NCI-H1092 (cell line): ENCODE measurements around the gene SZT2.
"Not testable (repeated sequence)": the region's sequence is repeated elsewhere in the genome, so short reads cannot be mapped to it uniquely, and the experiment has no call there.

ENCODE experiments used
- DNase-seq: peaks from one replicate; lab custom pipeline; 2025; lab: John Stamatoyannopoulos, UW

Gene SZT2

DNA sequence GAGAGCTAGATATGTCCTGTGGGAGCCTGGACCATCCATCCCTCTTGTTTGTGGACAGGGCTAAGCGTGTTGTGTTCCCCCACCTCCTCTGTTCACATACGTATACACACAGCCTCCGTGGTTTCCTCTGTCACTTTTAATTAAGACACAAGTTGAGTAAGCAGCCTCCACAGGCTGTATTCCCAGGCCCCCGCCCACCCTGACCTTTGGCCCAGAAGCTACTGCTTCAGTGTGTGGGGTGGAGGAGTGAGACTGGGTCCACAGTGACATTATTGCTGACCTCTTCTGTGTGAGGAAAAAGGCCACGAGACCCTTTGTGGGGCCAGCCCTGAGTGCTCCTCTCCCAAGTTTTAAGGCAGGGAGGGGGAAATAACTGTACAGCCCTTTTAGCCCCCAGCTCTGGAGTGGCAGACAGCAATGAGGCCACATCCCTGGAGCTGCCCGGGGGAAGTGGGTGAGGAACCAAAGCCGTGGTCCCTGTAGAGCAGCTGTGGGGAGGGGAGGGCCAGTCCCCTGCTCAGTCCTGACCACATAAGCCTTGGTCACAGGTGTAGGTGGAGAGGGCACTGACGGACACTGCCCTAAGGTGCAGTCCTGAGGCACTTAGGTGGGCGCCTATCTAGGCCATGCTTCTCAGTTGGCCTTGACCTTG is 26.3 kb upstream of the SZT2 start:
- DNase-seq: no peak

- DNase-seq: no peak
Observed at GRCh38 chr1:43363935-43364525, 25.7 kb upstream of the SZT2 start.

GRCh38 chr1:43365678-43366077 is 24.0 kb upstream of the SZT2 start:
- no peak for DNase-seq

DNA sequence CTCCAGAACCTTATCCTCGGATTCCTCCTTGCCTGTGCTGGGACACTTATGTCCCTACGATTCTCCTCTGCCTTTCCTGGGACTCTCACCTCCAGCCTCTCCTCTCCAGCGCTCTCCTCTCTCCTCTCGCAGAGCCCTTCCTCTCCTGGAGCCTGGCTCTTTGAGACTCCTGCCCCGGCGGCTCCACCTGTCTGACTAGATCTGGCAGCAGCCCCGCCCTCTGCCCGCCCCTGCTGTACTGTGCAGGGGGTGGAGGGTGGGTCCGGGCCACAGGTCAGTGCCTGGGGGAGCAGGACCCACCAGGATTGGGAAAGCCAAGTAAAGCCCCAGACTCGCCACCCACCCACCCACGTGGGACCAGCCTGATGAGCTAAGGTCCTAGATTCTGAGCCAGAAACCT is 23.5 kb upstream of the SZT2 start:
- DNase-seq: no peak

DNA sequence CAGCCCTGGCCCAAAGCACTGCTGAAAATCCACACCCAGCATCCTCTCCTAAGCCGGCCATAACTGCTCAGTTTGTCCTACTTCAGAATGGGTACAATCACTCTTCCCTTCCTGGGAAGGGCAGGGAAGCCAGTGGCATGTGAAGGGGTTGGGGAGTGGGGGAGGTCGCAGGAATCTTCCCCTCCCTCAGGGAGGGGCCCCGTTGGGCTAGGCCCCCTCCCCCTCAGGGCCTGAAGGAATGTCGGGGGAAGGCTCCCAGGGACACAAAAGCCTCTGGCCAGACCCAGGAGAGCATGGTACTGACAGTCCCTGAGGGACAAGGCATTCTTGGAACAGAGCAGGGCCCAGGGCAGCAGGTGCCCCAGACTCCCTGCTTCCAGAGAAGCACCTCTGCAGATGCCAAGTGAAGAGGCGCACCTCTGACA is 23.1 kb upstream of the SZT2 start:
- no peak for DNase-seq

- no peak for DNase-seq
Observed at GRCh38 chr1:43367026-43367903, 22.4 kb upstream of the SZT2 start.

DNA sequence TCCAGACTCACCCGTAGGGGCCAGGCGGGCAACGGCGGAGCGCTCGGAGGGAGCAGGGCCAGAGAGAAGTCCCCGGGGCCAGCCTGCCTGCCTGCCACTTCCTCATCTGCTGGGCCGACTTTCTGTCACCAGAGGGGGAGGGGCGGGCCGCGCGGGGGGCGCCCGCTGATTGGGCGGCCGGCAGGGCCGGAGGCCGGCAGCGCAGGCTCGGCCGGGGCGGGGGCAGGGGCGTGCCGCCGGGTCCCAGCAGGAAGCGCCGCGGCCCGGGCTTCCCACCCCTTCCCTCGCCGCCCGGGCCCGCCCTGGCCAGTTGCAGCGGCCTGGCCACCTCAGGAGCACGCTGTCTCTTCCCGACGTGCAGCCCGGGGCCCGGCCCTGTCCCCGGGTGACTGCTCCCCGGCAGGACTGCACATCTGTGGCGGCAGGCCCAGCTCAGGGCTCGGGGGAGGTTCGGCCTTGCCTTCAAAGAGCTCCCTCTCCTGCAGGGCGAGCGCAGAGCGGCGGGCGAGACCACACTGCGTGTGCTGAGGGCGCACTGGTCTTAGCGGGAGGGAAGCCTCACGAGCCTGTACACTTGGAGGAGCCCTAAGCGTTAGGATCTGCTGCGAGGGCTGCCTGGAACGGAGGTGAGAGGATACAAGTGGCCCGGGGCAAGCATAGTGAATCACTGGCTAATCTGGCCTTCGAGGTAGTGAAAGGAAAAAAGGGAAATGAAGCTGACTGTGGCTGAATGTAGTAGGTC is 21.6 kb upstream of the SZT2 start, which contains the start of gene ELOVL1:
TSS of gene ELOVL1 (minus strand) at position 108 of the 742 bp plus-strand sequence. CDS start 2,402 bp downstream, outside the sequence.
- peak; percentile 83 for DNase-seq

DNA sequence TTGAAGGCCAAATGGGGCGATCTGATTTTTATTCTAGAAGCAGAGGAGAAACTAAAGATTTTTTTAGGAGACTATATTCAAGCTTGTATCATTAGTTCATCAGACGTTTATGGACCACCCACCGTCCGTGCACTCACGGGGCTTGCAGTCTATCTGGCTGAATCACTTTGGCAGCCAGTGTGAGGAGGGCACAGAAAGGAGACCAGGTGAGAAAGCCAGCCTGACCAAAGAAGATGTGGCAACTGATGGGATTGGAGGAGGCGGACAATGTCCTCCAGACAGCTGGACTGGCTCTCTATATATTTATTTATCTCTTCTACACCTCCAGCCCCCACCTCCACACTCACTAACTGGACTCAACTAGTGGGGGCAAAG is 21.1 kb upstream of the SZT2 start:
- DNase-seq: no peak

GRCh38 chr1:43369779-43370178 is 19.9 kb upstream of the SZT2 start:
- DNase-seq: not testable (repeated sequence)

DNA sequence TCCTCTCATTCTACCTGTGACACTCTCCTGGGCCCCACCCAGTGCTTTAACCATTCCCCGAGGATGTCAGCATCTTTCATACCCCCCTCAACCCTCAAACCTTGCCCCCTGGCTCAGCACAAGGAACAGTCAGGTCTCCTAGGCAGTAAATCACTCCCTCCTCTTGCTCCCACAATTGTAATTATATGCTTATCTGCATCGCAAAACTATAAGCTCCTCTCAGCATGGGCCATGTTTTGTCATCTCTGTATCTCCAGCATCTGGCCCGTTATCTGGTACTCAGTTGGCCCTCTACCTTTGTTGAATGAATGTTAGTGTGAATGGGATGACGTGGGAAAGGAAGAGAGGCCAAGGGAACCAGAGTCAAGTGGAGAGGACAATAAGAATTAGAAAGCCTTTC is 19.1 kb upstream of the SZT2 start:
- DNase-seq: no peak

GRCh38 chr1:43372172-43372571 is 17.5 kb upstream of the SZT2 start:
- no peak for DNase-seq

GRCh38 chr1:43373066-43373940 is 16.4 kb upstream of the SZT2 start:
- no peak for DNase-seq

DNA sequence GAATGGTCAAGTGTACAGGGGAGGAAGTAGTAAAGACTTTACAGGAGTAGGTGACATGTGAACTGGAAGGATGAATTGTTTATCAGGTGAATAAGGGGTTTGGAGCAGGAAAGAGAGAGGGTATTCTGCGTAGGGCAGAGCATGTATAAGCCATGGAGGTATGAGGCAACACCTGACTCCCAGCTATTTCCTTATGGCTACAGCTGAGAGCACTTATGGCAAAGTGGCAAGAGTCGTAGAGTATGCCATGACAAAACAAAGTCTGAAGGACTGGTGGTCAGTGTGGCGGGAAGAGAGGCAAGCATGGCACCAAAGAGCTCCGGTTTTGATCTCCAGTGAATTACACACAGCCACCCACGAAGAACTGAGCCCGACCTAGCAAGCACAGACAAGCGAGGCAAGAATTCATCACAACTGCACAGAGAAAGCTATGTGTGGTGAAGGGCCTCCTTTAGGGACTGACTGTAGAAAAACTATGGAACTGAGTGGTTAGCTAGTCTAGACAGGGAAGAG is 12.9 kb upstream of the SZT2 start:
- no peak for DNase-seq

- no peak for DNase-seq
Observed at GRCh38 chr1:43377831-43378230, 11.9 kb upstream of the SZT2 start.

DNA sequence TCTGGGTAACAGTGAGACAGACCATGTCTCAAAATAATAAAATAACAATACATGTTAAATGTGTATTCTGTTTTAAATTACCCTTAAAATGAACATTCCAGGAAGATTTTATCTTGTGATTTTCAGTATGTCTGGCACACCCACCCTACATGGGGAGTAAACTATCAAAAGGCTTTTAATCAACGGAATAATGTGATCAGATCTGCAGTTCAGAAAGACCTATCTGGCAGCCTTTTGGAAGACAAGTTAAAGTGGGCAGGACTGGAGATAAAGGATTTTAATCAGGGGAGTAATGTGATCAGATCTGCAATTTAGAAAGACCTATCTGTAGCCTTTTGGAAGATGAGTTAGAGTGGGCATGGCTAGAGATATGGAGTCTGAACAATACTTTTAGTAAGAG is 10.2 kb upstream of the SZT2 start:
- no peak for DNase-seq

DNA sequence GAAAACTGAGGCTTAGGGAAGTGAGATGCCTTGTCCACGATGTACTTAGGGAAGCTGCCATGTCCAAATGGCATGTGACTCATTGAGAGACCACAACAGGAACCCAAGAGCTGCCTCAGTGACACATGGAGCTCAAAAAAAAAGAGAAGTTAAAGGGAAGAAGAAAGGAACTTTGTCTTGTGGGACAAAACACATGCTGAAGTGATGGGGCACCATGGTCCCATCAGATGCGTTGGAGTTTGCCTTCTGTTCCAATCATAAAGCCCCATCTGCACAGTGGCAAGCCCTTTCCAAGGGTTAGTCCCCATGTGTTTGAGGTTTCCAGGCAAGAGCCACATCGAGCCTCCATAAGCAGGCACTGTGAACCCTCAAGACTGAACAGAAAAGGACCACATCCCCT is 8.1 kb upstream of the SZT2 start:
- no peak for DNase-seq

- DNase-seq: peak; percentile 6
Observed at GRCh38 chr1:43382027-43382779, 7.5 kb upstream of the SZT2 start.

DNA sequence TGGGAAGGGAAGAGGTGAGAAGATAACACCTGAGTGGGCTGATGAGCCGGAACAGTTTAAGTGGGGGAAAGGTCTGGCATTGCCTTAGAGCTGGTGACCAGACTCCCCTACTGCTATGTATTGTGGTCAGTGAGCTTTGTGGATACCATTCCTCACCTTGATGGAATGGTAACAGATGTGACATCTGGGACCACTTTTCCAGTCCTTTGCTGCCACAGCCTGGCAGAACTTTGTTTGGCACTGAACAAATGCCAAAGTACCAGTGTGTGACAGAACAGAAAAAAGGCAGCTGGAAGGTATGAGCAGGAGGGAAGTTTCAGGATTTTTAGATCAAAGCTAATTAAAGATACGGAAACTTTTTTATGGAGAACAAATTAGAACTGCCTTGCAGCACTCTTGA is 6.2 kb upstream of the SZT2 start:
- DNase-seq: no peak

DNA sequence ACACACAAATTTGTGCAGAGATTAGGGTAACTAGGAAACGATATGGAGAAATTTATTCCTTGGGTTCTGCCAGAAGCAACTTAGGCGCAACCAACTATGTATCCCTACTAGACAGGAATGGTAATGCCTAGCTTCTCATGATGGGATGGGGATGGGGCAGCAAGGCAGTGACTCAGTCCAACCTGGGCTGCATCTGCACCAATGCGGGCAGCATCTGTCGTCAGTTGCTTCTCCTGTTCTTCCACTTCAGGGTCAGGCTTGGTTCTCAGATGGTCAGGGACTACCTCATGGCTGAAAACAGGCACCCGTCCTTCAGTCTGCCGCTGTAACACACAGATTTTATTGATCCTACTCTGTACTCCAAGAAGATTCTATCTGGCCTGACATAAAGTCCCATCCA is 3.0 kb upstream of the SZT2 start:
- no peak for DNase-seq

DNA sequence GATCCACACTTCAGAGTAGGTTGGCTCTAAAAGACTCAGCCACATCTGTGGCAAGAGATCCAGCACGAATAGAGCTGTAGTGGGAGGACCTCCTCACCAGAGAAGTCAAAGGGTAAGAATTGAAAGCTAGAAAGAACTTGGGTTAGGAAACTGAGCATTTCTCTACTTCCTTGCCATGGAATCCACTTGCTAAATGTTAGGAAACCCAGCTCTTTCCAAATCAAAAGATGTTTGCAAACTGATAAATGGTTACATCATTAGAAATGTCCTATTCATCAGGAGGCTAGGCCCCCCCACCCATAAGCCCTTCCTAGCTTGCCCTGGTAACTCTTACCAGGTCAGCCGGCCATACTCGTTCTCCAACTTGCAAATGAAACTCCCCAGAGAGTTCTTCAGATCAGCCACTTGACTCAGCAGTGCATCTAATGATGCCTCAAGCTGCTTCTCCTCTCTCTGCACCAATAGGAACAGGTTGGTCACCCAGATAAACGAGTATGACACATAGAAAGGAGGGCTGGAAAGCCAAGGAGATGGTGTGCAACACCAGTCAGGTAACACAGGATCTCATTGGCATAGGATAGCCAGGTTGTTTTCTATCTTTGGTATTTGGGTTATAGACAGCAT is 1.6 kb upstream of the SZT2 start:
- DNase-seq: no peak
